AG04449 (cell line): ENCODE measurements around the gene CD79A.

ENCODE experiments used
- CTCF ChIA-PET: fragments of 350-600 bp; formaldehyde crosslinking; extraction: SDS; loops from one replicate; lab custom pipeline; 2021; ENCODE audit warnings: antibody characterized with exemption; lab: Yijun Ruan, JAX
- POLR2A ChIA-PET: fragments of 400-600, 350-600 bp; formaldehyde crosslinking; extraction: SDS; loops from one replicate; lab custom pipeline; 2020; ENCODE audit warnings: antibody characterized with exemption, inconsistent platforms; lab: Yijun Ruan, JAX
- DNase-seq: peaks from one replicate; pipeline ENCODE4 v3.0.0-alpha.2; 2010; ENCODE audit warnings: low read depth, low spot score
- H3K4me3 ChIP-seq: 2 replicates; pipeline ENCODE4 v1.5.1; 2011; ENCODE audit warnings: low read depth, mild to moderate bottlenecking, control low read depth, low read length
- CTCF ChIP-seq: IDR thresholded peaks from one replicate; pipeline ENCODE4 v1.5.1; 2011; ENCODE audit warnings: mild to moderate bottlenecking, moderate library complexity, low read length, control low read depth, inconsistent platforms; ENCODE audit not compliant: insufficient read depth; ENCODE audit errors: missing control alignments

CD79A gene

DNA sequence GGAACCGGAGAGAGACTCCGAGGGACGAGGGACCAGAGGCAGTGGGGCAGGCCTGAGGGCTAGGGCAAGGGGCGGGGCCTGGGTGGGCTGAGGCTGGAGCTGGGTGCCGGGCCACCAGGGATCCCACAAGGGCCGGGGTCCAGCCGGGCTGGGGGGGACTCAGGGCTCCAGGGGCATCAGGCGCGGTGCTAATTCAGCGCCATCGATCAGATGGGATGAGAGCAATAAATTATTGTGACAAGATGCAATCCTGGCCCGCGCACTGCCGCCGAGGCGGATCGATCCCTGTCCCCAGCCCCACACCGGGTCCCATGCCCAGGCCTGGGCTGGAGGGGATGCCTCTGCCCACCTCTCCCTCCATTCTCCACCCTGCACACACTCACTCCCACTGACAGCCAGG, 45.5 kb downstream of the CD79A start:
- H3K4me3 ChIP-seq = no peak overlapping the region
- CTCF ChIA-PET = interaction anchor here (1.2 kb wide), 1 partner anchor 12 kb away, joined by 5 read pairs; no protein-coding TSS in a partner anchor
- no peak for TF ChIP-seq CTCF
- no peak for DNase-seq
- POLR2A ChIA-PET = no interaction called here

DNA sequence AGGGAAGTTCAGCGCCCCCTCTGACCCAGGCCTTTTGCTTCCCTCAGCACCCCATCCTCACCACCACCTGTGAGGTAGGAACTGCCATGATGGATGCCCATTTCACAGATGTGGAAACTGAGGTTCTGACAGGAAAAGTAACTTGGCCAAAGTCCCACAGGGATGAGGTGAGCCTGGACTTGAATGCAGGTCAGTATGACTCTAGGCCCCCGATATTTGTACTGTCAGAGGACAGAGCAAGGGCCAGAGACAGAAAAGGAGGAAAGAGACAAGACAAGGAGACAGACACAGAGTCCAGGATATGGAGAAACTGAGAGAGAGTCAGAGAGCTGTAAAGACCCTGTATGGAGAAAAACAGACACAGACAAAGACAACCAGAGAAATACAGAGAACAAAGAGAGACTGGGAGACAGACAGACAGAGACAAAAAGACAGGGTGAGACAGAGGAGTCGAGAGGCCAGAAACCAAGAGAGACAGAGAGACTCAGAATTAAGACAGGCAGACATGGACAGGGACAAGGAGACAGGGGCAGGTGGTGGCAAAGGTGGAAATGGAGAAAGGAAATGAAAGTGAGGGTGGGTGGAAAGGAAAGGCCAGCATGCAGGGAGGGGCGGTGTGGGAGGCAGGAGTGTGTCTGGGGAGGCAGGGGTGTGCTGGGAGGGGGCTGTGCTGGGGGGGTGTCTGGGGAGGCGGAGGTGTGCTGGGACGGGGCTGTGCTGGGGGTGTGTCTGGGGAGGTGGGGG, 46.1 kb downstream of the CD79A start:
- no peak overlapping the region for H3K4me3 ChIP-seq
- no peak for DNase-seq
- ChIA-PET CTCF (no interaction called here), POLR2A (no interaction called here)
- no peak for TF ChIP-seq CTCF

GRCh38 chr19:41924151-41925145, 47.4 kb downstream of the CD79A start:
- CTCF ChIA-PET = no interaction called here

GRCh38 chr19:41925208-41926003, 48.3 kb downstream of the CD79A start:
- POLR2A ChIA-PET = no interaction called here
- DNase-seq = no peak
- CTCF ChIA-PET = no interaction called here
- no peak overlapping the region for H3K4me3 ChIP-seq
- TF ChIP-seq CTCF = no peak

More at GRCh38 chr19:41924151-41925145, 47.4 kb downstream of the CD79A start:
- POLR2A ChIA-PET = no interaction called here
- H3K4me3 ChIP-seq = no peak overlapping the region
- TF ChIP-seq CTCF = no peak
- DNase-seq = no peak

- H3K4me3 ChIP-seq = no peak overlapping the region
- CTCF ChIA-PET = no interaction called here
- POLR2A ChIA-PET = no interaction called here
- DNase-seq = no peak
- TF ChIP-seq CTCF = no peak
Measured at GRCh38 chr19:41926028-41926762, 49.1 kb downstream of the CD79A start.
